ENCODE measurements around the gene ZNF511.

DNA sequence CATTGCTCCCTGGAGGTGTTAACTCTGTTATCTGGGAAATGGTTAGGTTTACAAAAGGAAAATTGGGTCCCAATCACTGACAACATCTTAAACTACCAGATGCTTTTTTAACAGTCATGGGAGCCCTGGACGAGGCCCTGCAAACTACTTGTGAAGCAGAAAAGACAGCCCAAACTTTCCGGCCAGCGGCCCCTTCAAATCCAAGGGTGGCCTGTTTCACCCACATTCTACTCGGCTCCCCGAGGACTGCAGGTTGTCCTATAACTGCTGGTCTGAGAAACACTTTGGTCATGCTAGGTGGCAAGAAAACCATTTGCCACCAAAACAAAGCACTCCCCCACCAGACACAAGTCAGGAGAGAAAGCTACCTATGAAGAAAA is 2.6 kb upstream of the ZNF511 start:
- no peak for TF ChIP-seq TAF1 (conservative IDR thresholded peaks at IDR 0.05)
- TF ChIP-seq, protein P1, sequence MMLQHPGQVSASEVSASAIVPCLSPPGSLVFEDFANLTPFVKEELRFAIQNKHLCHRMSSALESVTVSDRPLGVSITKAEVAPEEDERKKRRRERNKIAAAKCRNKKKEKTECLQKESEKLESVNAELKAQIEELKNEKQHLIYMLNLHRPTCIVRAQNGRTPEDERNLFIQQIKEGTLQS (IDR thresholded peaks at IDR 0.05), result no peak
- TF ChIP-seq, protein P2, sequence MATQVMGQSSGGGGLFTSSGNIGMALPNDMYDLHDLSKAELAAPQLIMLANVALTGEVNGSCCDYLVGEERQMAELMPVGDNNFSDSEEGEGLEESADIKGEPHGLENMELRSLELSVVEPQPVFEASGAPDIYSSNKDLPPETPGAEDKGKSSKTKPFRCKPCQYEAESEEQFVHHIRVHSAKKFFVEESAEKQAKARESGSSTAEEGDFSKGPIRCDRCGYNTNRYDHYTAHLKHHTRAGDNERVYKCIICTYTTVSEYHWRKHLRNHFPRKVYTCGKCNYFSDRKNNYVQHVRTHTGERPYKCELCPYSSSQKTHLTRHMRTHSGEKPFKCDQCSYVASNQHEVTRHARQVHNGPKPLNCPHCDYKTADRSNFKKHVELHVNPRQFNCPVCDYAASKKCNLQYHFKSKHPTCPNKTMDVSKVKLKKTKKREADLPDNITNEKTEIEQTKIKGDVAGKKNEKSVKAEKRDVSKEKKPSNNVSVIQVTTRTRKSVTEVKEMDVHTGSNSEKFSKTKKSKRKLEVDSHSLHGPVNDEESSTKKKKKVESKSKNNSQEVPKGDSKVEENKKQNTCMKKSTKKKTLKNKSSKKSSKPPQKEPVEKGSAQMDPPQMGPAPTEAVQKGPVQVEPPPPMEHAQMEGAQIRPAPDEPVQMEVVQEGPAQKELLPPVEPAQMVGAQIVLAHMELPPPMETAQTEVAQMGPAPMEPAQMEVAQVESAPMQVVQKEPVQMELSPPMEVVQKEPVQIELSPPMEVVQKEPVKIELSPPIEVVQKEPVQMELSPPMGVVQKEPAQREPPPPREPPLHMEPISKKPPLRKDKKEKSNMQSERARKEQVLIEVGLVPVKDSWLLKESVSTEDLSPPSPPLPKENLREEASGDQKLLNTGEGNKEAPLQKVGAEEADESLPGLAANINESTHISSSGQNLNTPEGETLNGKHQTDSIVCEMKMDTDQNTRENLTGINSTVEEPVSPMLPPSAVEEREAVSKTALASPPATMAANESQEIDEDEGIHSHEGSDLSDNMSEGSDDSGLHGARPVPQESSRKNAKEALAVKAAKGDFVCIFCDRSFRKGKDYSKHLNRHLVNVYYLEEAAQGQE (IDR thresholded peaks at IDR 0.05), result no peak
